ENCODE data around the gene TOM1. TPM values are rescaled to one million over a fixed set of nuclear protein-coding genes. Genes with fewer than 3 reads are reported as not detected.
A peak's percentile ranks its signal among the peaks of the same experiment; 100 is the strongest.

TOM1 gene
- total RNA-seq, 2 experiments from 2014 or later: 22.7 to 30.6 TPM

DNA sequence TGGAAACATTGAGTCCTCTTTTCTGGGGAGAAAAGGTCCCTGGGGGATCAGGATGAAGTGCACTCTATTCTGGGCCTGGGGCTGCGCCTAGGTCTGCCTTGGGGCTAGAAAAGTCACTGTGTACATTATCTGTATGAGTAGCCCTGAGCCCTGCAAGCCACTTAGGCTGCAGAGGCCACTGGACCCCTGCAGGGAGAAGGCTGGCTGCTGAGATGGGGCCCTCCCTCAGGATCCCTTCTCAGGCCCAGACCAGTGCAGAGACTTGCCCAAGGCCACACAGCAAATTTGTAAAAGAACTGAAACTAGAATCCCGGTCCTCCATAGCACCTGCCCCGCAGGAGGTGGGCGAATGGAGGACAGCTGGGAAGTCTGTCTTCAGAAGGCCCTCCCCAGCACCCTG, 54.4 kb downstream of the TOM1 start:
- Histone ChIP-seq H3K4me1 (ENCODE audit: insufficient read depth, low read length, poor library complexity, severe bottlenecking) (peaks cover 67% of the 10 kb centered on the region), H3K9me2 (ENCODE audit: insufficient read depth, low read length) (no peaks in the 10 kb centered on the region), H3K27ac (ENCODE audit: low read depth, low read length, poor library complexity, severe bottlenecking) (peak overlapping the region; percentile 95), H3K9me3 (ENCODE audit: low read length) (no peaks in the 10 kb centered on the region), H4K20me1 (ENCODE audit: insufficient read depth, low read length) (no peaks in the 10 kb centered on the region), H2AFZ (ENCODE audit: low read length) (peak overlapping the region; percentile 67; the same call in 1 of the 2 replicates), H3K4me3 (ENCODE audit: low read depth, low read length, poor library complexity, severe bottlenecking) (no peak overlapping the region), H3K4me2 (ENCODE audit: low read length) (0 out of 2 replicates have a peak overlapping the region, but pooled peaks have one; percentile 8), H3K79me2 (ENCODE audit: insufficient read depth, low read depth, low read length) (no peaks in the 10 kb centered on the region), H3K36me3 (ENCODE audit: insufficient read depth, low read length) (no peaks in the 10 kb centered on the region)
- POLR2A ChIA-PET: no interaction called here
- no peak for TF ChIP-seq EZH2phosphoT487 (IDR thresholded peaks at IDR 0.05; ENCODE audit: borderline replicate concordance, low read depth, low read length)
- TF ChIP-seq, protein P1, sequence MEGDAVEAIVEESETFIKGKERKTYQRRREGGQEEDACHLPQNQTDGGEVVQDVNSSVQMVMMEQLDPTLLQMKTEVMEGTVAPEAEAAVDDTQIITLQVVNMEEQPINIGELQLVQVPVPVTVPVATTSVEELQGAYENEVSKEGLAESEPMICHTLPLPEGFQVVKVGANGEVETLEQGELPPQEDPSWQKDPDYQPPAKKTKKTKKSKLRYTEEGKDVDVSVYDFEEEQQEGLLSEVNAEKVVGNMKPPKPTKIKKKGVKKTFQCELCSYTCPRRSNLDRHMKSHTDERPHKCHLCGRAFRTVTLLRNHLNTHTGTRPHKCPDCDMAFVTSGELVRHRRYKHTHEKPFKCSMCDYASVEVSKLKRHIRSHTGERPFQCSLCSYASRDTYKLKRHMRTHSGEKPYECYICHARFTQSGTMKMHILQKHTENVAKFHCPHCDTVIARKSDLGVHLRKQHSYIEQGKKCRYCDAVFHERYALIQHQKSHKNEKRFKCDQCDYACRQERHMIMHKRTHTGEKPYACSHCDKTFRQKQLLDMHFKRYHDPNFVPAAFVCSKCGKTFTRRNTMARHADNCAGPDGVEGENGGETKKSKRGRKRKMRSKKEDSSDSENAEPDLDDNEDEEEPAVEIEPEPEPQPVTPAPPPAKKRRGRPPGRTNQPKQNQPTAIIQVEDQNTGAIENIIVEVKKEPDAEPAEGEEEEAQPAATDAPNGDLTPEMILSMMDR (conservative IDR thresholded peaks at IDR 0.05; ENCODE audit: low read length): no peak
- intact Hi-C loops (cut with micrococcal nuclease; ENCODE audit: unreplicated experiment): loop anchor here (10.0 kb wide), 3 partner anchors 371 to 661 kb away; no protein-coding TSS in a partner anchor
- DNase-seq (ENCODE audit: low spot score): no peak
- BruUV-seq (replicated peaks): no TSS peak
- CTCF ChIA-PET (ENCODE audit: unreplicated experiment): no interaction called here

DNA sequence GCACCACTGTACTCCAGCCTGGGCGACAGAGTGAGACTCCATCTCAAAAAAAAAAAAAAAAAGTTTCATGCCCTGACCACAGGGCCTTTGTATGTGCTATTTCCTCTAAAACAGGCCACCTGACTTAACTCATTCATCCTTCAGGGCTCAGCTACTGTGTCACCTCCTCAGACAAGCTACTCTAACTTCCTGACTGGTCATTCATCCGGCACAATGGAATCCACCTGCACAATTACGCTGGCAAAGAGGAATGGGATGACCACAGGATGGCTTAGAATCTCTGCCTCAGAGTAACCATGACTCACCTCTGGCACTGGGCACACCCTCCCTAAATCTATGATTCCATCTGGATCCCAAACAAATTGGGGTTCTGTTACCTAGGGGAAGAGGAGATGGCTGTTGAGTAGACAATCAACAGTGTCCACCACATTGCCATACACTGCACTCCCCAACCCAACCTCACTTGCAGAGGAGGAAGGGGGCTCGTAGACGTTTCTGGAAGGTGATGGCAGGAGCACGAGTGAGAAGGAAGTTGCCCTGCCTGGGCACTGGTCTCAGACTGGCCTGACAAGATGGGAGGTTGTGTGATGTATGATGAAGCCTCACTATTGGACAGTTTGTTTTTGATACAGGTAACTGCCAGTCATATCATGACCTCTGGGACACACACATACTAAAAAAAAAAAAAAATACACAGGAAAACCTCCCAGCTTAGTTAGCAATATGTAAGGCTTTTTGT, 58.4 kb downstream of the TOM1 start:
- no peaks in the 10 kb centered on the region for H3K36me3 ChIP-seq (ENCODE audit: insufficient read depth, low read length)
- ChIA-PET POLR2A (interaction anchor here (0.6 to 1.4 kb wide), 4 partner anchors 13 to 72 kb away, joined by 3 to 4 read pairs (median 3); no protein-coding TSS in a partner anchor), CTCF (ENCODE audit: unreplicated experiment) (no interaction called here)
- H3K79me2 ChIP-seq (ENCODE audit: insufficient read depth, low read depth, low read length): no peaks in the 10 kb centered on the region
- peaks cover 62% of the 10 kb centered on the region for H3K4me1 ChIP-seq (ENCODE audit: insufficient read depth, low read length, poor library complexity, severe bottlenecking)
- H3K27ac ChIP-seq (ENCODE audit: low read depth, low read length, poor library complexity, severe bottlenecking): no peak overlapping the region
- intact Hi-C loops (cut with micrococcal nuclease; ENCODE audit: unreplicated experiment): loop anchor here (10.0 kb wide), 3 partner anchors 367 to 657 kb away; no protein-coding TSS in a partner anchor
- DNase-seq (ENCODE audit: low spot score): no peak
- no TSS peak for BruUV-seq (replicated peaks)
- no peak for TF ChIP-seq EZH2phosphoT487 (IDR thresholded peaks at IDR 0.05; ENCODE audit: borderline replicate concordance, low read depth, low read length)
- no peak overlapping the region for H2AFZ ChIP-seq (ENCODE audit: low read length)
- H3K9me3 ChIP-seq (ENCODE audit: low read length): no peaks in the 10 kb centered on the region
- no peaks in the 10 kb centered on the region for H4K20me1 ChIP-seq (ENCODE audit: insufficient read depth, low read length)
- no peak overlapping the region for H3K4me3 ChIP-seq (ENCODE audit: low read depth, low read length, poor library complexity, severe bottlenecking)
- no peaks in the 10 kb centered on the region for H3K9me2 ChIP-seq (ENCODE audit: insufficient read depth, low read length)
- no peak overlapping the region for H3K4me2 ChIP-seq (ENCODE audit: low read length)

DNA sequence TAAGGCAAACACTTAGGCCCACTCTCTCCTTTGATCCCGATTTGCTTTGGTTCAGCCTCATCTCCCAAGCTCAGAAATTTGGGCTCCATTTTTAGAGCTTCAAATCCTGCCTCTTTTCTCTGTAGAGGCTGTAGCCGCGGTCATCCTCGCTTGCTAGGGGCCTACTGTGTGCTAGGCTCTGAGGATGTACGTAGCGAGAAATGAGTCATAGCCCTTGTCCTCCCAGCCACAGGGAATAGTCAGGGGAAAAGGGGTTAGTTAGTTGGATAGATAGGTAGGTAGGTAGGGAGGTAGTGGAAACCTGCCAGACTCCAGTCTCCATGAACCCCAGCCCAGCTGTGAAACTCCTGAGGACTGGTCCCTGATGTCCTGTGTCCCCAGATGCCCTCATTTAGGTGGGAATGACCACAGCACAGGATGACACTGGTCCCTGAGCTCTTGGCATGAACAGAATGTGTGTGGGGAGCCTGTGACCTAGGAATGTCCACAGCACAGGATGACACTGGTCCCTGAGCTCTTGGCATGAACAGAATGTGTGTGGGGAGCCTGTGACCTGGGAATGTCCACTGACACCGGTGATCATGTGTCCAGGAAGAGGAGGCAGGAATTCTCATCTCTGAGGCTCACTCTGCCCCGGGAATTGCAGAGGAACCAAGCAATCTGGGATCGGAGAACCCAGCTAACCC, 59.8 kb downstream of the TOM1 start:
- Histone ChIP-seq H2AFZ (ENCODE audit: low read length) (no peak overlapping the region), H3K4me2 (ENCODE audit: low read length) (no peak overlapping the region), H4K20me1 (ENCODE audit: insufficient read depth, low read length) (no peaks in the 10 kb centered on the region), H3K4me3 (ENCODE audit: low read depth, low read length, poor library complexity, severe bottlenecking) (no peak overlapping the region), H3K36me3 (ENCODE audit: insufficient read depth, low read length) (no peaks in the 10 kb centered on the region), H3K4me1 (ENCODE audit: insufficient read depth, low read length, poor library complexity, severe bottlenecking) (peaks cover 59% of the 10 kb centered on the region), H3K27ac (ENCODE audit: low read depth, low read length, poor library complexity, severe bottlenecking) (no peak overlapping the region), H3K9me2 (ENCODE audit: insufficient read depth, low read length) (no peaks in the 10 kb centered on the region), H3K9me3 (ENCODE audit: low read length) (no peaks in the 10 kb centered on the region), H3K79me2 (ENCODE audit: insufficient read depth, low read depth, low read length) (no peaks in the 10 kb centered on the region)
- POLR2A ChIA-PET: interaction anchor here (0.5 to 1.1 kb wide), 5 partner anchors 12 to 81 kb away, joined by 3 to 5 read pairs (median 3); no protein-coding TSS in a partner anchor
- intact Hi-C loops (cut with micrococcal nuclease; ENCODE audit: unreplicated experiment): loop anchor here (10.0 kb wide), 3 partner anchors 365 to 655 kb away; no protein-coding TSS in a partner anchor
- no peak for DNase-seq (ENCODE audit: low spot score)
- CTCF ChIA-PET (ENCODE audit: unreplicated experiment): interaction anchor here (1.2 kb wide), 1 partner anchor 33 kb away, joined by 3 read pairs; no protein-coding TSS in a partner anchor
- BruUV-seq (replicated peaks): no TSS peak
- TF ChIP-seq EZH2phosphoT487 (IDR thresholded peaks at IDR 0.05; ENCODE audit: borderline replicate concordance, low read depth, low read length): no peak
- TF ChIP-seq, protein P1 (conservative IDR thresholded peaks at IDR 0.05; ENCODE audit: low read length): no peak

Measured in OCI-LY7 (cell line).